Activated CD4-positive, alpha-beta T cell treated with anti-CD3 and anti-CD28 coated beads for 4 hours (primary cell): ENCODE measurements around the gene ARHGAP30.
A peak's percentile ranks its signal among the peaks of the same experiment; 100 is the strongest.

Experiments
- DNase-seq, 2 donors: peaks; one replicate each; pipeline ENCODE4 v3.0.0-alpha.2; 2020

The ARHGAP30 gene

DNA sequence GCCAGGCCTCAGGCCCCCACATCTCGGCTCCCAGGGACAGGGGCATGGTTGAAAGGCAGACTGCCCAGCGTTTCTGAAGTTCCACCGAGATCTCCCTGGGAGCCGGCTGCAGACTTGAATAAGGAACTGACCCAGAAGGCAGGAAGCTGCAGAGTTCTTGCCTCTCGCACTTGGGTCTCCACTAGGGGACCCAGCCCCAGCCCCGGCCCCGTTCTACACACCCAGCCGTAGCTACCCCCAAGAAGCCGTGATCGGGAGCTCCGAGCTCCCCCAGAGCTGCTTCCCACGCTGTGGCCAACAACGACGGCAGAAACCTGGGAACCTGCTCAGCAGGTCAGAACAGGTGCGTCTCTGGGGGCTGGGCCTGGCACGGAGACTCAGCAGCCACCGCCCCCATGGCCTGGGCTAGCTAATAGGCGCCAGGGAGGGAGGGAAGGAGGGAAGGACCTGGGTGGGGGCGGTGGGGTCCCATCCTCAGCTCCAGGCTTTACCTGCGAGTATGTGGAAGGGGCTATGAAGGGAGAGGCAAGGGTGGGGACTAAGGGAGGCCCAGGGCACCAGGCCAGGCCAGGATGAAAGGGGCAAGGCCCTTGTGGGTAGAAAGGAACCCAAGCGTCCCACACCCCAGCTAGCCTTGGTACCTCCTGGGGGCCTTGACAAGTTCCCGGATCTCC lies 19.7 kb upstream of the ARHGAP30 start, which contains the start of gene NECTIN4:
Gene NECTIN4, minus strand, starts transcription at position 308 of the 674 bp plus-strand sequence. Its CDS starts 262 bp downstream, at position 46.
- DNase-seq: no peak

DNA sequence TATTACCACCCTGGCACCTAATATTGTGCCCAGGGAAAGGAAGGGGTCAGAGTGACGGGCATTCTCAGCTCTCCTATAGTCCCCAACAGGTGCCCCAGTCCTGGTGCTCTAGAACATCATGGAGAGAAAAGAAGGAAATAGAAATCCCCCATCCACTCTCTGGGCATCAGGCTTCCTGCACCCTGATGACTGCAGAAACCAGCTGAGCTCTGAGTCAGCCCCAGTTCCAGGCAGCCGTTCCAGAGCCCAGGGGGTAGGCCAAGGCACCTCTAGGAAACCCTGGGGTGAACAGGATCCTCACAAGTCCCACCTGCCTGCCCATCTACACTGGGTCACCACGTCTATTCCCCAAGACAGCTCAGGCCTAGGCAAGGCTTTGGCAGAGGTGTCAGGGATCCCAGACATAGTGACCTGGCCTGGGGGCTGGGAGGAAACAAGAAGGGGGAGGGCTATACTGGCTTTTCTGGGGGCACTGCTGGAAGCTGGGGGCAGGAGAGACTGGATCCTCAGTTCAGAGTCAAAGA lies 19.0 kb upstream of the ARHGAP30 start:
- no peak for DNase-seq

DNA sequence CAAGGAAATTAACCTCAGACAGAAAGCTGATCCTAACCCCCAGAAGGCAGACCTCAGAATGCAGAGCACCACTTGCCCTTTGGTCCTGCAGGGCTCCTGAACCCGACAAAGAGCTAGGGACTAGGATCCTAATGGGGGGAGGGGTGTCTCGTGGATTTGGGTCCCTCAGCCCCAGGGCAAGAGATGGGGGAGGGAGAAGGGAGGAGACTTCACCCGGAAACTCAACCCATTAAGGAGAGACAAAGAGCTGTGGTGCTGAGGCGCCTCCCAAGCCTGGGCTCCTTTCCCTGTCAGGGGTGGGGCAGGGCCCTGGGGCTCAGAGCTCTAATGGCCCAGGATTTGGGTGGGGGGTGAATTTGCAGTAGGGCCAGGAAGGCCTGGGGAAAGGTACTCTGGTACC lies 16.8 kb upstream of the ARHGAP30 start:
- DNase-seq: no peak

DNA sequence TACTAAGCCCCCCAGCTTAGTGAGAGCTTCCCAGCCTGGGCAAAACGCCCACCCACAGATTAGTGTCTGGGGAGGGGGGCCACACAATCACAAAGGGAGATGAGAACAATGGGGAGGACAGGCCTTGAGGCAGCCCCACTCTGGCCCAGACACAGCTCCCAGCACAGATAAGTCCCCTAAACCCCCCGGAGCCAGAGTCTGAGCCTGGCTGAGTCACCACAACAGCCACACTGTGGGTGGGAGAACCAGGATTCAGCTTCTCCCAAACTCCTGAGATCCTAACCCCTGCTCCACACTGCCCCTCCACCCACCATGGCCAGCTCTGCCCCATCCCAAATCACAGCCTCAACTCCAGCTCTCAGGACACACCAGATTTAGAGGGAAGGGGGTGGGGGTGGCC lies 15.5 kb upstream of the ARHGAP30 start:
- no peak for DNase-seq

DNA sequence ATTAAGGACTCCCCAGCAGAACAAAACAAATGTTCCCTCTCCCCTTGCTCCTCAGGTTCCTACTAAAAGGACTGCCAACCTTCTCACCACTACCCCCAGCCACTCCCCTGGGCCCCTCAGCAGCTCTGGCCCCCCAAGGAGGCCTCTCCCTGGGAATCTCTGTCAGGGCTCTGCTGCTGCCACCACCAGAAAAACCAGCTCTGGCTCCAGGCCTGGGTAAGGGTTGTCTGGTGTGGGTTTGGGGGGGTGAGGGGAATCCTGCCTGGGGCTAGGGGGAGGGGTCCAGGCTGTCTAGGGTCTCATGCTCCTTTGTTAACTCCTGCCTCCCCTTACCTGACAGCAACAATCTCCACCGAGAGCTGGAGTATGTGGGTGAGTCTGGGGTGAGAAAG lies 14.9 kb upstream of the ARHGAP30 start:
- no peak for DNase-seq

DNA sequence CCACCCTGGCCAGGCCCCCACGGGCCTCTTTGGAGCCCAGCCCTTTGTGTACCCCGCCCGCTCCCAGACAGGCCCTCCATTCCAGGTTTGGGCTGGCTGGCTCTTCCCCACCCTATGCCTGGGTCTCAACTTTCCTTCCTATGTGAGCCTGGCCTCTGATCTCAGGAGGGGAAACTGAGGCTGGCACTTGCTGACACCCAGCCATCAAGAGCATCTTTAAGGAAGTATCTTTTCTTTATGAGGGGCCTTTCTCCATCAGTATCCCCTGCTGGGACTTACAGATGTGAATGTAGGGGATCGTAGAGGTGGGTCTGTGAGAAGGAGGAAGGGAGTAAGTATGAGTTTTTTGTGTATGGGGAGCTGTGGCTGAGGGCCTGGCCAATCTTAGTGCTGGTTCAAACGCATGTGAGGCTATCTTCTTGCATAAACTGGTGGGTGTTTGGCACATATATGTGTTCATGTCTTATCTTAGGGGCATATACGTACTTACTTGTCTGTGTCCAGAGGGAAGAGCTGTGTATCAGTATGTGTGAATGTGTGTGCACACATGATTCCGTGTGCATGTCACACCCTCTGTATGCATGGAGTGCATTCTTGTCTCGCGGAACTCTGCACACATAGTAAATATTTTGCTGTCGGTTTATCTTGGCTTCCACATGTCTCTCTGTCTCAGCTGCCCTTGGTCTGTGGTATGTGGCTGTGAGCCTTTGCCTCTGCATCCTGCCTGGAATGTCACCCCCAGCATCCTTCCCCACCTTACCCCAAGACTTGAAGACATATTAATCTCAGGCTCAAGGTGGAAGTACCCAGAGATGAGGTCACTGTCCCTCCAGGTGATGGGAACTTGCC lies 14.3 kb upstream of the ARHGAP30 start:
- DNase-seq: no peak

DNA sequence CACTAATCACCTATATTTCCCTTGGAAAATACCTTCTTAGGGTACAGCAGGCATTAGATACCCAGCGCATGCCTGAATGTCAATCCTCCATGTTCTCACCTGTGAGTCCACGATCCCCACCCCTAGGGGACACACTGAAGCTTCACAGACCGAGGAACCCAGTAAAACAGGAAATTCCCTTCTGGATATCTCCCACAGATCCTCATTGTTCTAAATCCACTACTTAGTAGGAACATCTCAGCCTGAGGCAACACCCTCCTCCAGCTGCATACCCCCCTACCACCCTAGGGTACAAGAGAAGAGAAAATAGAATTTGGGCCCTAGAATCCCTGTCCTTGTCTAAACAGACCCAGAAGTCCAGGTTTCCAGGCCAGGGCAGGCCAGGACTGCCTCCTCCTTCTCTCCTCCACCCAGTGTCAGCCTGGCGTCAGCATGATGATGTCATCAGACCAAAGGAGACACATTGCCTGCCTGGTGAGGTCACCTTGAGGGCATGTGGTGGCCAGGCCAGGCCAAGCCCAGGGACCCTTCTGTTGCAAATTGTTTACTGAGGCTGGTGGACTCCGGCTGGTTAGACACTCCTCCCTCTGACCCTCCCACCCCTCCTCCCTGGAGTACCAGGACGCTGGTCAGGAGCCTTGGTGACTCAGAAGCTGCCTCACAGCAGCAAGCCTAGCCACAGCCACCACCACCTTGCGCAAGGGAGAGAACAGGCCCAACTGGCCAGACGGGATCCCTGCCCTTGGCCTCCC lies 13.5 kb upstream of the ARHGAP30 start:
- no peak for DNase-seq

DNA sequence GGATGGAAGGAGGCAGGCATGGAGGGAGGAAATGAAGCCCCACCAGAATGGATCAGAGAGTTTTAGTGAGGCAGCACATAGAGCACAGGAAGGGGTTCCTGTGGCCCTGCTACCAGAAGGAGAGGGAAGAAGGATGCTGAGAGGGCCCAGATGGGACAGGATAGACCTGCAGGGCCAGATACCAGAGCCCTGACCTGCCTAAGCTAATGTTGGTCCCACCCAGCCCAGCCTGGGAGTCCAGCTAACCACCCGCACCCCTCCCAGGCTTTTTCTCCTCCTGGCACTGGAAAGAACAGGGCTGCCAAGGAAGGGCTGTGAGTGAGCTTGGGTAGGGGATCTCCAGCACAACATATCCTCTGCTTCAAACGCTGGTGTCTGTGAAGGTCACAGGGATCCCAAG lies 12.8 kb upstream of the ARHGAP30 start:
- DNase-seq: no peak

DNA sequence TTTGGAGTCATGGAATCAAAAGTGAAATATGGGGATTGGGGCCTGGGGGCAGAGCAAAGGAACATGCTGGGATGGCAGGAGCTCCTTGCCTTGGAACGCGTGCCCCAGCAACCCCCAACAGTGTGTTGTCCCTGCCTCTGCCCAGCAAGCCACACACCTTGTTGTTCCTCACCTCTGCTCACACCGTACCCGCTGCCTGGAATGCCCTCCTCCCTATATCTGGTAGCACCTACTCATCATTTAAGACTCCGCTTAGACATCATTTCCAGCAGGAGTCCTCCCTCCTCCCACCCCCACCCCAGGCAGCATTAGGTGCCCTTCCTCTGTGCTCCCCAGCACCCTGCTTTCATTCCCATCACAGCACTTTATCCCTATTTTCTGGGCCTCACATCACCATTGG lies 11.8 kb upstream of the ARHGAP30 start:
- DNase-seq: no peak

DNA sequence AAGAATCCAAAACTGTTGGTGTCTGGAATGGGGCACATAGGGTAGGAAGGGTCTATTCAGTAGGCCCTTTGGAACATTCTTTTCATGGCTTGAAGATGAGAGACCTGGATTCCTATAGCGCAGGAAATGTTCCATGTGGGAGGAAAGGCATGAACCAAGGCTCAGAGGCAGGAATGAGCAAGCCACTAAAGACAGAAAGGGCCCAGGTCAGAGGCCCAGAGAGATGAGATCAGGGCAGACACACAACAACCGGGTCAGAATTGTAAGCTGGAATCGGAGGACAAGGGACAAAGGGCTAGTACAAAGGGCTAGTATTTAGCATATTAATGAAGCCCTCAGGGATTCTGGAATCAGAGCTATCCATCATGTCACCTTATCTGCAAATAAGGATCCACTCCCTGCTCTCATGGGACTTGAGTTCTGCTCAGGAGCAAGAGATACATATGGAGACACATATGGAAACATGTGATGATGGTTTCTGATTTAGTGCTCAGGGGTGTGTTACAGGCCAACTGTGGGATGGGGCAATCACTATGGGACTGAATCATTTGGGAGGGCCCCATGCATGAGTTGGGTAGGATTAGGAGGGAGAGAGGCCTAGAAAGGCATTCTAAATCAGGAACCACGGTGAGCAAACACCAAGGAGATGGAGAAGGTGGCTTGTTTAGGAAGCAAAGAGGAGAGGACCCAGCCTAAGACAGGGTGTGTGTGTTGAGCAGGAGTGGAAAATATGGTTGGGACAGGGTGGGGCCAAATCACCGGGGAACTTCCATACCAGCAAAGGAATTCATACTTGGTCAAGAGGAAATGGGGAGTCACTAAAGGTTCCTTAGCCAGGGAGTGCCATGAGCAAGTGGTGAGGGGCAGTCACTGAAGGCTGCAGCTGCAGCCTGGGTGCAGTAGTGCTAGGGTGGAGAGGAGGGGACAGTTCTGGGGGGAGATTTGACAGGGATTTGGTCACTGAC lies 11.0 kb upstream of the ARHGAP30 start:
- no peak for DNase-seq

DNA sequence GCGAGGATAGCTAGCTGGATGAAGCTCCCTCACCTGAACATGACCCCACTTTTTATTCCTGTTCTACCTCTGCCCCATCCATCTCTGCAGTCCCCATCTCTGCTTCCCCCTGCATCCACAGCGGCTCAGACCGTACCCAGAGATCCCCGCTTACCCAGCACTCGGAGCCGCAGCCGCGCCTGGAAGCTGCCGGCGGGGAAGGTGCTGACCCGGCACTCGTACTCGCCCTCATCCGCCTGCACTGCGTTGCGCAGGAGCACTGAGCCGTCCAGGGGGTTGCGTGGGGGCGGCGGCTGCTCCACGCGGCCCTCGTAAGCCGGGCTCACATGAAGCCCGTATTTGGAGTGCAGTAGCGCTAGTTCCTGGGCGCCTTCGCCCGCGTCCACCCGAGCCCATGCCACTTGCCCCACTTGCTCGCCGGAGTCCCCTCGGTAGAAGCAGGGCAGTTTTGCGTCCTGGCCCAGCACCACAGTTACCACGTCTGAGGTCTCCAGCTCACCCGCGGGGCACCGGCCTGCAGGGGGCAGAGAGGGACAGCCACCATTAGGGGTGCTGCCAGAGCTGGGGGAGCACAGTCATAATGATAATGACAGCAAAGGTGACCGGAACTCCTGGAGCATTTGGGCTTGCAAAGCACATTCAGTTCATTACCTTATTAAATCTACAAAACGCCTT lies 9.9 kb upstream of the ARHGAP30 start:
- no peak for DNase-seq

DNA sequence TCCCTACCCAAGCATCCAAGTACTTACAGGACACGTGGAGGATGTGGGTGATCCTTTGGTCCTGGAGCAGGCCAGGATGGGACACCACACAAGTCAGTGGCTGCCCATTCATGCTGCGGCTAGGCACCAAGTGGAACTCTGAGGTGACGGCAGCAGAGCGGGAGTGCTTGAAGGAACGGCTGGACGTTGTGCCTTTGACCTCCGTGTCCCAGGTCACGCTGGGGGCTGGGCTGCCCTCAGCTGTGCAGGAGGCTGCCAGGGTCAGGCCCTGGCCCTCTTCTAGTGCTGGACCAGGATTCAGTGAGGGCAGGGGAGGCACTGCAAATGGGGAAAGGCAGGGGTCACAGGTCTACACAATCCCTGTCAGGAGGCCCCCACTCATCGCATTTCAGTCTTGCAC lies 7.7 kb upstream of the ARHGAP30 start:
- no peak for DNase-seq

DNA sequence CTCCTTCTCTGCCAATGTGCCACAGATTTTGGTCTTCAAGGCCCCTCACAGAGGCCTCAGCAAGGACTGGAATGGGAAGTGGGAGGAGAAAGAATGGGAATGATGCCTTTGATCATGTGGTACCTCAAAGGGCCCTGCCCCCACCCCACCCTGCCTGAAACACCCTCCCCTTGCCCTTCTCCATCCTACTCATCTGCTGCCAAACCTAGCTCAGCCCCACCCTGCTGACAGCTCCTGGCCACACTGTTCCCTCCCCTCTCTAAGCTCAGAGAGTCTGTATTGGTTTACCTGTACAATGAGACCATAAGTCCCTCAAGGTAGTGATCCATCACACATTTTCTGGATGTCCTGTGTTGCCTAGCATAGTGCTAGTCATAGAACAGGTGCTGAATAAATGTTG lies 6.7 kb upstream of the ARHGAP30 start:
- no peak for DNase-seq

DNA sequence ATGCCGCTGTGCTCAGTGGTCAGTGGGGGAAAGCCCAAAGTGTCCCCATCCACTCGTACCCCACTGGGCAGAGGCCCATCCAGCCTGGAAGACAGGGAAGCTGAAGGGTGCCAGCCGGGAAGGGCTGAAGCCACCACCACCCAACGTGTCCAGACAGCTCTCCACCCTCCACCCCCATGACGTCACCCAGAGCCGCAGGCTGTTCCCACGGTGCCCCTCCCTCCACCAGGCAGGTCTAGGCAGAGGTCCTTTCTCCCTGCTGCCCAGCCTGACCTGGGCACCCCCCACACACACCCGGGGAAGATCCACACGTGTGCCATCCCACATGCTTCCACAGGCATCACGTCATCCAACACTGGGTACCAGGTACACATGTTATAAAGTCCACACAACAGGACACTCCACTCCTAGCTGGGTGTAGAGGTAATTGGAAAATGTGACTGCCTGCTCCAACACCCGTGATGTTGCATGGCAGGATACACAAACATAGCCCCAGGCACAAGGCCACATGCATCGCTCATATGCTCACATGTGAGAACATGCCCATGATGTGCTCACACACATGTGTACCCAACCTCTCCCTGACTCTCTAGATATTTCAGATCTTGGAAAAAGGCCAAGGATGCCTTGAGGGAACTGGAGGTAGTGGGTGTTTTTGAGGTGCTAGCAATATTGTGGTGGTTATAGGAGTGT lies 5.1 kb upstream of the ARHGAP30 start:
- DNase-seq: no peak

DNA sequence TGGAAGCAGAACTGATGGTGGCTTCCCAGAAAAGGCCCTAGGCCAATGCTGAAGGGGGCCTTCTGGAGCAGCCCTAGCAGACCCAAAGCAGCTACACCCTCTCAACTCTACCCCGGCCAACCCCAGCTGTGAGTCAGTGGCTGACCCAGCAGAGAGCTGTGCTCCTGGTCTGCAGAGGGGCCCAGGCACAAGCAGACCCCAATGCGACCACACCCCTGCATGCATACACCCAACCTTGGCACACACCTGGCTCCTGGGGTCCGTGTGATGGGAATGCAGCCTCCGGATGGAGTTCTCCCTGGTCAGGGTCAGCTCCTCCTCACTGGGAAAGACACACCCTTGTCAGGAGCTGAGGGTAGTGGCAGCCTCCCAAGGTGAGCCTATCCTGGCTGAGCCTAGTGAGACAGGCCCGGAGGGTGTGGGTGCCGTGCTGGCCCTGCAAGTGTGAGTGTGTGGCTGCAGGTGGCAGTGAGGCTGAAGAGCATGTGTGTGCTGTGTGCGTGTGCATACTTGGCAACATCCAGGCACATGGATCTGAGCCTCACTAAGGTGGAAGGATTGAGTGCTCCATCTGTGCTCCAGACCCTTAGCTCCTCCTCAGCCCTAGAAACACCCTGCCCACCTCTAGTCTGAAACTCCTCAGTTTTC lies 3.9 kb upstream of the ARHGAP30 start:
- DNase-seq: no peak

DNA sequence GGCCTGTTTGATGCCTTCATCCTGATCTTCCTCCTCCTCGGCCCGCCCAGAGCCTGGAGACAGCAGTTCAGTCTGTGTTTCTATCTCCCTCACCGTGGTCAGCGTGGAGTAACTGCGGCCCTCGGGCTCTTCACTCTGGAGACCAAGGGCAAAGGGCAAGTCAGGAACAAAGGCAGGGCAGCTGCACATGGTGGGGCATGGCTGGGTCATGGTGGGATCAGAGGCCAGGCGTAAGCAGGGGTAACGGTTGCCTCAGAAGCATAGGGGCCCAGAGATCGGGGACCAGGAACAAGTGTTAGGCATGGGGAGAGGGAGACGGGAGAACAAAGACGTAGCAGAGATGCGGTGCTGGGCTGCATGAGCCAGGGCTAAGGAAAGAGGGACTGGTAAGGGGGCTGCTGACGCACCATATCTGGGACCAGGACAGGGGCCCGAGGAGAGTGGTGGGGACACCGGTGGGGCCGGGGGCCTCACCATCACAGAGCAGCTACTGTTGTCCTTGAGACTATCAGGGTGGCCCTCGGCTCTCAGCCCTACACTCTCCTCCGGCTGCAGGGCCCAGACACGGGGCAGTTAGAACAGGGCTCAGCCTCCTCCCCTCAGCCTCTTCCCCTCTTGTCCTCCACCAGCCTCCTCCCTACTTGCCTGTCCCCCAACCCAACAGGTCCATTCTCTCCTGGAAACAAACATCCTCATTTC lies 3.2 kb upstream of the ARHGAP30 start:
- DNase-seq: no peak

DNA sequence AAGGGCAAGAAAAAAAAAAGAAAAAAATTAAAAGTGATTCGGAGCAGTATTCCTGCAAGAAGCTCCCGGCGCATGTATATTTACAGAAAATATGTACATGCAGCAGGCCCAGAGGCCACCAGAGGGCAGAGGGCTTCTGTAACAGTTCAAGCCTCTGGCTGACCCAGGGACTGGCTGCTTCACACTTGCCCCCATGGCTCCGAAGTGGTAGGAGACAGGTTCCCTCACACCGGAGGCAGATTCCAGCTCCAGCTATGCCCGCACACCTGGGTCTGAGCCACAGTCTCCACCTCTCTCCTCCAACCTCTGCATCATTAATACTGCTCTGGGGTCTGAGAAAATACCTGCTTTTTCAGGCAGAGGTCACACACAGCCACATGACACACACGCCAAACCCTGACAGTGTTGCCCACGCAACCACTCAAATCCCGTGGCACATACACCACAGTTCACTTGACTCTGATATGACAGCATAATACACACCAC lies 2.2 kb upstream of the ARHGAP30 start:
- DNase-seq: peak; percentile 37 to 49

DNA sequence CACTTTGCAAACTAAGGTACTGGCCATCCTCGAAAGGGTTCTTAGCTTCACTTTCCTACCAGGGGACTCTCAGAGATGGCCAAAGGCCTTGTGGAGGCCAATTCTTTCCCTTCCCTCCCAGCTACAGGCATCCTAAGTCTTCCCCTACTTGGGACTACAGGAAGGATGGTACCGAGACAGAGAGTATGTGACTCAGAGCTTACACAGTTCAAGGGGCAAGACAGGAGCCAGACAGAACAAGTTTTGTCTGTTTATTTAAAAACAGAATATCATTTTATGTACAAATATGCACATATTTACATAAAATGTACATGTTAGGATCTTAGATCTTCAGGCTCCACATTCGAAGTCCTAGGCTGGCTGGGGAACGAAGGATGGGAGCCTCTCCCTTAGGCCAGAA lies 1.1 kb upstream of the ARHGAP30 start:
- DNase-seq: no peak

DNA sequence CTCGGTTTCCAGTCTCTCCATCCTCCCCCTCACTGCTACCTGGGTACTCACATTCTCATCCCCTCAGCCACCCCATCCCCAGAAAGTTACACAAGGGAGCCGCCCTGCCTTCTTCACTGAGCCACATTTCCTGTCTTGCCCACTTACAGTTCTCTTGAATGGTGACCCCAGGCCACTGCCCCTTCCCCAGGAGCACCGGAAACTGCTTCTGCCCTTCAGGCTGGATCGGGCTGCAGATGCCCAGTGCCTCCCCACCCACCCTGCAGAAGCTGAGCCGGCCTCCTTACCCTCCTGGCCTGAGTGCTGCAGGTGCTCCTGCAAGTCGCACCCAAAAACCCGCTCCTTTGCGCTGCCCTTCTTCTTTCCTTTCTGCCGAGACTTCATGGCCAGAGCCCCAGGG lies 450 bp downstream of the ARHGAP30 start:
- DNase-seq: no peak
